Fibroblast of the aortic adventitia (primary cell): ENCODE results near the gene LDLRAD2. TPM values are rescaled to one million over a fixed set of nuclear protein-coding genes. Genes with fewer than 3 reads are reported as not detected.

Source experiments
- DNase-seq: peaks from one replicate; pipeline ENCODE4 v3.0.0-alpha.2; 2010; ENCODE audit warnings: low read depth
- H3K4me3 ChIP-seq: 2 replicates; pipeline ENCODE4 v1.5.1; 2011; ENCODE audit warnings: low read depth, mild to moderate bottlenecking, control low read depth, low read length, moderate library complexity
- total RNA-seq: library from RNA; depleted of rRNA; stranded (reverse); fragments of >200 nt; gene quantifications from 2 replicates; pipeline ENCODE4 v1.2.3, GENCODE V29; 2012; ENCODE audit warnings: low replicate concordance
- TF ChIP-seq, protein P1 (sequence below): IDR thresholded peaks from 2 replicates; pipeline ENCODE4 v1.5.1; 2011; ENCODE audit warnings: mild to moderate bottlenecking, low read length, control low read depth, inconsistent platforms; ENCODE audit not compliant: insufficient read depth

LDLRAD2 gene
- total RNA-seq, 1 donor, result 0.09 TPM

DNA sequence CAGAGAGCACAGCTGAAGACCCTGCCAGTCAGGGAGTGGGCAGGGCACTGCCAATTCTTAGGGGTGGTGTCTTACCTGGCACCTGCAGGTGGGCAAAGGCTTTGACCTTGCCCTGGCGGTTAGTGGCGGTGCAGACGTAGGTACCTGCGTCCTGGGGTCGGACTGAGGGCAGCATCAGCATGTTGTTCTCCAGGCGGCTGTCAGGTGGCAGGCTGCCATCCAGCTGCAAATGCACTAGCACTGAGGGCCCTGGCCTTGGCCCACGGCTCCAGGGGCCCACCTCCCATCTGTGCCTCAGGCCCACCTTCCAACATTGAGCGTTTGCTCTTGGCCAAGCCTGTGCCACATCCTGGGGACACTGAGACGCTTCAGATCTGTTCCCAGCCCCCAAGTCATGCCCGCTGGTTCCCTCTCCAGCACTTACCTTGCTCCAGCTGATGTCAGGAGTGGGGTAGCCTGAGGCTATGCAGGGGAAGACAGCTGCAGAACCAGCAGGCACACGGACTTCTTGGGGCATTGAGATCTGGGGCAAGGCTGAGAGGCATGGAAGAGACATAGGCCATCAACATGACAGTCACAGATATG, 21.4 kb downstream of the LDLRAD2 start:
- TF ChIP-seq, protein P1, sequence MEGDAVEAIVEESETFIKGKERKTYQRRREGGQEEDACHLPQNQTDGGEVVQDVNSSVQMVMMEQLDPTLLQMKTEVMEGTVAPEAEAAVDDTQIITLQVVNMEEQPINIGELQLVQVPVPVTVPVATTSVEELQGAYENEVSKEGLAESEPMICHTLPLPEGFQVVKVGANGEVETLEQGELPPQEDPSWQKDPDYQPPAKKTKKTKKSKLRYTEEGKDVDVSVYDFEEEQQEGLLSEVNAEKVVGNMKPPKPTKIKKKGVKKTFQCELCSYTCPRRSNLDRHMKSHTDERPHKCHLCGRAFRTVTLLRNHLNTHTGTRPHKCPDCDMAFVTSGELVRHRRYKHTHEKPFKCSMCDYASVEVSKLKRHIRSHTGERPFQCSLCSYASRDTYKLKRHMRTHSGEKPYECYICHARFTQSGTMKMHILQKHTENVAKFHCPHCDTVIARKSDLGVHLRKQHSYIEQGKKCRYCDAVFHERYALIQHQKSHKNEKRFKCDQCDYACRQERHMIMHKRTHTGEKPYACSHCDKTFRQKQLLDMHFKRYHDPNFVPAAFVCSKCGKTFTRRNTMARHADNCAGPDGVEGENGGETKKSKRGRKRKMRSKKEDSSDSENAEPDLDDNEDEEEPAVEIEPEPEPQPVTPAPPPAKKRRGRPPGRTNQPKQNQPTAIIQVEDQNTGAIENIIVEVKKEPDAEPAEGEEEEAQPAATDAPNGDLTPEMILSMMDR, result no peak
- no peak overlapping the region for H3K4me3 ChIP-seq
- no peak for DNase-seq

DNA sequence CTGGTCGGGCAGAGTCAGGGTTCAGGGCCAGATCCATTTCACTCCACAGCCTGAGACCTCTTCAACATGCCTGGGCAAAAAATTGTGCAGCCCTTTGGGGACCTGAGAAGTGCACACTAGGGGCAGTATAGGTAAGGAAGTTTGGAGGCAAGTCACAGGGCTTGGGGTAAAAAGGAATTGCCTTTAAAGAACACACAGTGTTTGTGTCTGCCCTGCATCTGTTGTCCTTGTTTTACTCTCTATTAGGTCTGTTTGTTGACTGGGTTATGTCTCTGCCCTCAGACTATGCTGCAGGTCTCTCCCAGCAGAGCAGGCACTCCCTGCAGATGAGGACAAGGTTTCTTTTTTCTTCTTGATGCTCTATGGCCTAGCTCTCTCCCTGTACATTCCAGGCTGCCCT, 22.0 kb downstream of the LDLRAD2 start:
- TF ChIP-seq, protein P1, result no peak
- no peak for DNase-seq

DNA sequence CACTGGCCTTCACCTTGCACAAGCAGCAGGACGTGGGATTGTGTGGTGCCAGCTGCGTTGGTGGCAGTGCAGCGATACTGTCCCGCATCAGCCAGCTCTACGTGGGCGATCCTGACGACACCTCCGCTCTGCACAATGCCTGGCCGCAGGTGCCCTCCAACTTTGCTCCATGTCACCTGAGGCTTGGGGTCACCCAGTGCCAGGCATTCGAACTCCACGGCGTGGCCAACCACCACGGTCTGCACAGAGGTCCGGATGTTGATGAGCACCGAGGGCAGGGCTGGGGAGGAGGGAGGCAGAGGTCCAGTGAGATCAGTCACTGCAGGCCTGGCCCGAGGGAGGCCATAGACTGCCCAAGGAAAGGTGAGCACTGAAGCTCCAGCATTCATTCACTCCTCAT, 22.6 kb downstream of the LDLRAD2 start:
- TF ChIP-seq, protein P1, result no peak
- no peak overlapping the region for H3K4me3 ChIP-seq
- DNase-seq, result no peak

More for the DNA sequence above, 22.0 kb downstream of the LDLRAD2 start:
- H3K4me3 ChIP-seq, result no peak overlapping the region

DNA sequence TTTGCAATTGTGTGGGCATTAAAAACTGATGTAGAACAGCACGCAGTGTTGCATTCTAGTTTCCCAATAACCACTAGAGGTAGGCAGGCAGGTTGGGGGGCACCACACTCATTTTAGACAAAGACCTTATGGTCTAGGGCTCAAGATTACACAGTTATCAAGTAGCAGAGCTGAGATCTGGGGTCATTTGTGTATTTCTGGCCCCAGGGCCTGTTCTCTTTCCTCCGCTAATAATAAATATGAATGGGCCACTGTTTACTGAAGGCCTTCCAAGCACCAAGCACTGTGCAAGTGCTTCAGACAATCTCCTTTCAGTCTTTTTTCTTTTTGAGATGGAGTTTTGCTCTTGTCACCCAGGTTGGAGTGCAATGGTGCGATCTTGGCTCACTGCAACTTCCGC, 23.9 kb downstream of the LDLRAD2 start:
- H3K4me3 ChIP-seq, result no peak overlapping the region
- TF ChIP-seq, protein P1, result no peak

DNA sequence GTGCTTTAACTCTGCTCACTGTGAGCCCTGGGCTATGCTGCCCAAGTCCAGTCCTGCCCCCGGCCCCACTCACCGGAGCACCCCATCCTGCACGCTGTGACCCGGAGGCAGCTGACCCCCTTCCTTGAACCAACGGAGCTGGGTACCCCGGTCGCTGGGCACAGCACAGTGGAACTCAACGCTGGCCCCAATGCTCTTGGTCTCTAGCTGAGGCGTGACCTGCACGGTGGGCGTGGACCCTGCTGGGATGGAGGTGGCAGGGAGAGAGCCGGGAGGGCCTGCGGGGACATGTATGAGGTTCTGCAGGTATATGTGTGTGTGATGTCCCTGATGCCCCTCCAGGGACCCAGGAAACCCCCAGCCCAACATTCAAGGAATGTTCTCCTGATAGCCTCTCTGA, 24.7 kb downstream of the LDLRAD2 start:
- no peak for DNase-seq
- TF ChIP-seq, protein P1, result no peak
- no peak overlapping the region for H3K4me3 ChIP-seq

More for the DNA sequence above, 23.9 kb downstream of the LDLRAD2 start:
- no peak for DNase-seq

DNA sequence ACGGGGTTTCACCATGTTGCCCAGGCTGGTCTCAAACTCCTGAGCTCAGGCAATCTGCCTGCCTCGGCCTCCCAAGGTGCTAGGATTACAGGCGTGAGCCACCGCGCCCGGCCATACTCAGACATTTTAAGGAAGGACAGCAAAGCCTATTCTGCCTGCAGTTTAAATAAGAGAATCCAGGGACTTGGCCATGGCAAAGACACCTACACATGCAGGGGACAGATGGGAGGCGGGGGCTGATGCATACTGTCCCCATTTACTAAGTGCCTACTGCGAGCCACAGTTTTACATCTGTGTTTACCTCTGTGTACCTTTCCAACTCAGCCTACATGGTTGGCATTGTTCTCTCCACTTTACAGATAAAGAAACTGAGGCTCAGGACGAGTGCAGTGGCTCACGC, 25.4 kb downstream of the LDLRAD2 start:
- TF ChIP-seq, protein P1, result no peak
- H3K4me3 ChIP-seq, result no peak overlapping the region
- no peak for DNase-seq
